ENCODE data around the gene IGSF21. TPM values are rescaled to one million over a fixed set of nuclear protein-coding genes. Genes with fewer than 3 reads are reported as not detected.

The IGSF21 gene
- polyA plus RNA-seq, 1 donor (not counting 4 experiments of a cell fraction or from before 2014, with no cell fraction given), result not detected

DNA sequence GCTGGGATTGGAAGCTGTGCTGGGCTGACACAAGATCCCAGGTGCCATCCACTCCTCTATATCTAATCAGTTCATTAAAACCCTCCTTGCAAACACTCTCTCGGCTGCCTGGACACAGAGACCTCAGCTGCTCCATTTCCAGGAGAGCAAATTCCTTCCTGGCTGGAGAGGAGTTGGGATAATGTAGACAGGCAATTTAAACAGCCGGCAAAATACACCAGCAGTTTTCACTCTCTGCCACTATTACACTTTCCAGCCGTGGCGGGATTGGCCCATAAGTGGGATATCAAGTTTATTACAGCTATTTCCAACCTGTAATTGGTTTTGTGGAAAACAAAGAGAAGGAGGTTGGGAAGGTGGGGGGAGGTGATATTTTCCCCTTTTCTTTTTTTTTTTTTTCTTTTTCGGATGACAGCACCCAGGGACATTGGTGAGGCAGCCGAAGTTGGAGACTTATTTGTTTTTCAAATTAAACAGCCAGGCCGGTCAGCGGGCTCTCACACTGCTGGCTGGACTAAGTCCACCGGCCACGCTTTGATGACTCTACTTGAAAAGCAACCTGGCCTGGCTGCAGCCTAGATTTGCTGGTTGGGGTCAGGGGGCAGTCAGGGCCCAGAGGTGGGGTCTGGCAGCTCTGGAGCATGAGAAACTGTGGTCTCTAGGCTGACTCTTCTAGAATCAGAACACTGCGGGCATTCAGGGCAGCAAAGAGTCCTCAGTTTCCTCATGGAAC lies 177.4 kb downstream of the IGSF21 start:
- TF ChIP-seq EZH2 (IDR thresholded peaks at IDR 0.05; ENCODE audit: low read length), result no peak
- TF ChIP-seq, protein P1, sequence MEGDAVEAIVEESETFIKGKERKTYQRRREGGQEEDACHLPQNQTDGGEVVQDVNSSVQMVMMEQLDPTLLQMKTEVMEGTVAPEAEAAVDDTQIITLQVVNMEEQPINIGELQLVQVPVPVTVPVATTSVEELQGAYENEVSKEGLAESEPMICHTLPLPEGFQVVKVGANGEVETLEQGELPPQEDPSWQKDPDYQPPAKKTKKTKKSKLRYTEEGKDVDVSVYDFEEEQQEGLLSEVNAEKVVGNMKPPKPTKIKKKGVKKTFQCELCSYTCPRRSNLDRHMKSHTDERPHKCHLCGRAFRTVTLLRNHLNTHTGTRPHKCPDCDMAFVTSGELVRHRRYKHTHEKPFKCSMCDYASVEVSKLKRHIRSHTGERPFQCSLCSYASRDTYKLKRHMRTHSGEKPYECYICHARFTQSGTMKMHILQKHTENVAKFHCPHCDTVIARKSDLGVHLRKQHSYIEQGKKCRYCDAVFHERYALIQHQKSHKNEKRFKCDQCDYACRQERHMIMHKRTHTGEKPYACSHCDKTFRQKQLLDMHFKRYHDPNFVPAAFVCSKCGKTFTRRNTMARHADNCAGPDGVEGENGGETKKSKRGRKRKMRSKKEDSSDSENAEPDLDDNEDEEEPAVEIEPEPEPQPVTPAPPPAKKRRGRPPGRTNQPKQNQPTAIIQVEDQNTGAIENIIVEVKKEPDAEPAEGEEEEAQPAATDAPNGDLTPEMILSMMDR (optimal IDR thresholded peaks at IDR 0.05 in 1 of 3, IDR thresholded peaks at IDR 0.05 in 1 of 3, conservative IDR thresholded peaks at IDR 0.05 in 1 of 3; ENCODE audit: extremely low read depth in 1 of 3, insufficient read depth in 2 of 3, low read length in 3 of 3), result no peak
- Histone ChIP-seq H3K9me1 (ENCODE audit: control insufficient read depth, extremely low read depth, insufficient read depth, low read length) (no peaks in the 10 kb centered on the region), H2AFZ (ENCODE audit: control insufficient read depth, low read length) (no peak overlapping the region), H3K9me3 (ENCODE audit: control insufficient read depth, low read depth, low read length) (no peaks in the 10 kb centered on the region), H3K4me1 (ENCODE audit: control insufficient read depth, extremely low read depth, insufficient read depth, low read length) (no peaks in the 10 kb centered on the region), H4K20me1 (ENCODE audit: control insufficient read depth, extremely low read depth, insufficient read depth, low read length) (no peaks in the 10 kb centered on the region), H3K4me2 (ENCODE audit: control insufficient read depth, extremely low read depth, insufficient read depth, low read depth, low read length) (no peak overlapping the region), H3K79me2 (ENCODE audit: control insufficient read depth, insufficient read depth, low read length) (no peaks in the 10 kb centered on the region), H3K27me3 (ENCODE audit: control insufficient read depth, extremely low read depth, insufficient read depth, low read length) (no peaks in the 10 kb centered on the region), H3K4me3 (ENCODE audit: control insufficient read depth in 2 of 3, extremely low read depth in 1 of 3, insufficient read depth in 2 of 3, low read depth in 1 of 3, low read length in 3 of 3) (no peak overlapping the region), H3K9ac (ENCODE audit: control insufficient read depth, extremely low read depth, insufficient read depth, low read length) (no peak overlapping the region), H3K36me3 (ENCODE audit: control insufficient read depth in 2 of 2, extremely low read depth in 1 of 2, insufficient read depth in 2 of 2, low read length in 2 of 2) (no peaks in the 10 kb centered on the region), H3K27ac (ENCODE audit: control insufficient read depth, insufficient read depth, low read length) (no peak overlapping the region)
- dilution Hi-C loops (cut with MboI; ENCODE audit: extremely low pct_ligation_motif_present, low sequenced_read_pairs), result no loop called here
- FAIRE-seq (no peak), DNase-seq (ENCODE audit: low read depth, low spot score) (no peak)

GRCh38 chr1:18285538-18285924 lies 177.9 kb downstream of the IGSF21 start:
- Histone ChIP-seq H3K9ac (ENCODE audit: control insufficient read depth, extremely low read depth, insufficient read depth, low read length) (no peak overlapping the region), H3K4me1 (ENCODE audit: control insufficient read depth, extremely low read depth, insufficient read depth, low read length) (no peaks in the 10 kb centered on the region)
- dilution Hi-C loops (cut with MboI; ENCODE audit: extremely low pct_ligation_motif_present, low sequenced_read_pairs), result no loop called here

More at GRCh38 chr1:18285538-18285924, 177.9 kb downstream of the IGSF21 start:
- Histone ChIP-seq H3K79me2 (ENCODE audit: control insufficient read depth, insufficient read depth, low read length) (no peaks in the 10 kb centered on the region), H3K9me3 (ENCODE audit: control insufficient read depth, low read depth, low read length) (no peaks in the 10 kb centered on the region), H3K4me3 (ENCODE audit: control insufficient read depth in 2 of 3, extremely low read depth in 1 of 3, insufficient read depth in 2 of 3, low read depth in 1 of 3, low read length in 3 of 3) (no peak overlapping the region), H3K27me3 (ENCODE audit: control insufficient read depth, extremely low read depth, insufficient read depth, low read length) (no peaks in the 10 kb centered on the region), H4K20me1 (ENCODE audit: control insufficient read depth, extremely low read depth, insufficient read depth, low read length) (no peaks in the 10 kb centered on the region), H3K36me3 (ENCODE audit: control insufficient read depth in 2 of 2, extremely low read depth in 1 of 2, insufficient read depth in 2 of 2, low read length in 2 of 2) (no peaks in the 10 kb centered on the region), H3K9me1 (ENCODE audit: control insufficient read depth, extremely low read depth, insufficient read depth, low read length) (no peaks in the 10 kb centered on the region), H2AFZ (ENCODE audit: control insufficient read depth, low read length) (no peak overlapping the region), H3K4me2 (ENCODE audit: control insufficient read depth, extremely low read depth, insufficient read depth, low read depth, low read length) (no peak overlapping the region), H3K27ac (ENCODE audit: control insufficient read depth, insufficient read depth, low read length) (no peak overlapping the region)
- no peak for FAIRE-seq
- DNase-seq (ENCODE audit: low read depth, low spot score), result no peak
- TF ChIP-seq EZH2 (IDR thresholded peaks at IDR 0.05; ENCODE audit: low read length), result no peak
- TF ChIP-seq, protein P1 (optimal IDR thresholded peaks at IDR 0.05 in 1 of 3, IDR thresholded peaks at IDR 0.05 in 1 of 3, conservative IDR thresholded peaks at IDR 0.05 in 1 of 3; ENCODE audit: extremely low read depth in 1 of 3, insufficient read depth in 2 of 3, low read length in 3 of 3), result no peak

Measured in keratinocyte (primary cell).